Thoracic aorta (tissue), 2 donors: ENCODE data around the gene FKBP15. TPM values are rescaled to one million over a fixed set of nuclear protein-coding genes. Genes with fewer than 3 reads are reported as not detected.

Experiments
- ATAC-seq: fragments of 150-250 bp; one replicate; pipeline ENCODE4 v1.8.0; 2017; ENCODE audit warnings: low read depth; ENCODE audit not compliant: insufficient number of reproducible peaks, low FRiP score
- DNase-seq: peaks from one replicate; pipeline ENCODE4 v3.0.0-alpha.2; 2020; ENCODE audit warnings: low spot score
- H3K27ac ChIP-seq, 2 donors: fragments of 200-600 bp; sonication (generic); 1 replicate in 1 of 2; 2 replicates in 1 of 2; pipeline ENCODE4 v1.5.1; 2016; ENCODE audit warnings: mild to moderate bottlenecking in 2 of 2, moderate library complexity in 2 of 2
- H3K27me3 ChIP-seq: fragments of 200-600 bp; sonication (generic); replicated peaks from 2 replicates; pipeline ENCODE4 v1.6.0; 2016; ENCODE audit warnings: mild to moderate bottlenecking; ENCODE audit not compliant: insufficient read depth
- H3K36me3 ChIP-seq: fragments of 200-600 bp; sonication (generic); one replicate; pipeline ENCODE4 v1.5.1; 2016
- H3K4me1 ChIP-seq, 2 donors: fragments of 200-600 bp; sonication (generic); 1 replicate in 1 of 2; 2 replicates in 1 of 2; pipeline versions ENCODE4 v1.5.1 to v1.6.0; 2016; ENCODE audit warnings: low read depth in 2 of 2, mild to moderate bottlenecking in 1 of 2; ENCODE audit not compliant: control insufficient read depth in 1 of 2
- H3K4me3 ChIP-seq: fragments of 200-600 bp; sonication (generic); 2 replicates; pipeline ENCODE4 v1.5.1; 2016; ENCODE audit warnings: mild to moderate bottlenecking
- H3K9me3 ChIP-seq: fragments of 200-600 bp; sonication (generic); 2 replicates; pipeline ENCODE4 v1.5.1; 2016
- total RNA-seq, 2 donors: library from RNA; depleted of rRNA; stranded (reverse); fragments of >200 nt; gene quantifications; one replicate each; pipeline versions ENCODE4 v1.1.0 to v1.2.3, GENCODE V29; 2016
- TF ChIP-seq, protein P1 (sequence below): fragments of 200-600 bp; sonication (generic); IDR thresholded peaks from one replicate; pipeline ENCODE4 v1.5.1; 2019; ENCODE audit warnings: antibody characterized with exemption

The FKBP15 gene
- total RNA-seq, 2 donors from 2014 or later: 23.3 to 26.4 TPM

DNA sequence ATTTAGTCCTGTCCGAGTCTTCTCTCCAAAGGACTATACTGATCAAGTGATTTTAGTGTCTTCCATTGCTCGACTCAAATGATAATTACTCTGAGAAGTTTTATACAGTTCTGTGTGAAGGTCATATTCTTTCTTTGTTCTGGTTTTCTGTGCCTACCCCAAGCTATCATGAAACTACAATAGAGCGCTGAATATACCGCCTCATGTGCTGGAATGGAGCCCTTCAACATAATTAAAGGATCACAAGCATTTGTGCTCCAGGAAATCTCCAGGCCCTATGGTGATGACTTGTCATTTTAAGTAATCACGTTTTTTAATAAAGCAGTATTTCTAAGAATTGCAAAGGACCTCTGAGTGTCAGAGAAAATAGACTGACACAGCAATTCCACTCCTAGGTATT, 81.1 kb downstream of the FKBP15 start:
- Histone ChIP-seq H3K4me1 (no peaks in the 10 kb centered on the region), H3K4me3 (no peak overlapping the region), H3K27ac (no peak overlapping the region), H3K9me3 (no peaks in the 10 kb centered on the region), H3K27me3 (no peaks in the 10 kb centered on the region), H3K36me3 (no peaks in the 10 kb centered on the region)
- TF ChIP-seq, protein P1, sequence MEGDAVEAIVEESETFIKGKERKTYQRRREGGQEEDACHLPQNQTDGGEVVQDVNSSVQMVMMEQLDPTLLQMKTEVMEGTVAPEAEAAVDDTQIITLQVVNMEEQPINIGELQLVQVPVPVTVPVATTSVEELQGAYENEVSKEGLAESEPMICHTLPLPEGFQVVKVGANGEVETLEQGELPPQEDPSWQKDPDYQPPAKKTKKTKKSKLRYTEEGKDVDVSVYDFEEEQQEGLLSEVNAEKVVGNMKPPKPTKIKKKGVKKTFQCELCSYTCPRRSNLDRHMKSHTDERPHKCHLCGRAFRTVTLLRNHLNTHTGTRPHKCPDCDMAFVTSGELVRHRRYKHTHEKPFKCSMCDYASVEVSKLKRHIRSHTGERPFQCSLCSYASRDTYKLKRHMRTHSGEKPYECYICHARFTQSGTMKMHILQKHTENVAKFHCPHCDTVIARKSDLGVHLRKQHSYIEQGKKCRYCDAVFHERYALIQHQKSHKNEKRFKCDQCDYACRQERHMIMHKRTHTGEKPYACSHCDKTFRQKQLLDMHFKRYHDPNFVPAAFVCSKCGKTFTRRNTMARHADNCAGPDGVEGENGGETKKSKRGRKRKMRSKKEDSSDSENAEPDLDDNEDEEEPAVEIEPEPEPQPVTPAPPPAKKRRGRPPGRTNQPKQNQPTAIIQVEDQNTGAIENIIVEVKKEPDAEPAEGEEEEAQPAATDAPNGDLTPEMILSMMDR: no peak
- ATAC-seq (no peak), DNase-seq (no peak)

DNA sequence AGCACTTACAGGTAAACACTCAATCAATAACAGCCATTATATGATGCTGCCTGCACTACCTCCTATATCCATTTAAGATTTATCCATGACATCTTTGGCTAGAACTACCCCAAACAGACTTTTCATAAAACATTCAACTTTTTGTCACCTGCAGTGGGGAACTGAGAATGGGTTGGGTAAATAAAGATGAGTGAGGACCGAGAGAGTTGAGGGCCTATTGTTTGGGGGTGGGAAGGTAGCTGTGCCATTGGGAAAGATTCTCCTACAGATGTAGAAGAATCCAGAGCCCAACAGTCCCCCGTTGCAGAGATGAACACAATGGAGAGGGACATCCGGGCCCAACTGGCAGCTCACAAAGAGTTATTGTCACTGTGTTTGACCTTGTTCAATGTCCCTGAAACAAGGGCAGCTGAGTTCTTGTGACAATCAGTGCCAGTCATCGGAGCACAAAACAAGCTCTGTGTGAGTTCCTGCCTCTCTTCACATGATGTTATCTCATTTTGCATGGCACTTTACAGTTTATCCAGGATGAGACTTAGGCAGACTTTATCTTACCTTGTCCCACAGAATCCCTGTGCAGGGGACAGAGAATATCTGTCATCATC, 81.8 kb downstream of the FKBP15 start:
- Histone ChIP-seq H3K4me3 (no peak overlapping the region), H3K36me3 (no peaks in the 10 kb centered on the region), H3K9me3 (no peaks in the 10 kb centered on the region), H3K4me1 (no peaks in the 10 kb centered on the region), H3K27me3 (no peaks in the 10 kb centered on the region), H3K27ac (no peak overlapping the region)
- ATAC-seq (no peak), DNase-seq (no peak)
- TF ChIP-seq, protein P1: no peak

DNA sequence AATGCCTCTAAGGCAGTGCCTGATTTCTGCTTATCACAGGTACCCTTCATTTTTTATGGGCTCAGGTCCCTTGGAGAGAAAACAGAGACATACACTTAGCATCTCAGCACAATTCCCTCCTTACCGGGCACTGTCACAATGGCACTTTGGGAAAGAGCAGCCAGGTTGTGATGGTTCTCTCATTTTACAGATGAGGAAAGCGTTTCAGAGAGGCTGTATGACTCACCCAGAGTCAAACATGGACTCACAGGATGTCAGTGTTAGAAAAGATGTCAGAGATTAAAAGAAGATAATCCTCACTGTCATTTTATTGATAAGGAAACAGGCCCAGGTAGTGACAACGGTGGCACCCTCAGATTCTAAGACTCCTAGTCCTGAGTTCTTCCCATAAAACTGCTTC, 82.3 kb downstream of the FKBP15 start:
- H3K4me3 ChIP-seq: no peak overlapping the region
- no peak for DNase-seq
- no peaks in the 10 kb centered on the region for H3K36me3 ChIP-seq
- no peaks in the 10 kb centered on the region for H3K27me3 ChIP-seq
- H3K27ac ChIP-seq: no peak overlapping the region
- H3K9me3 ChIP-seq: no peaks in the 10 kb centered on the region
- TF ChIP-seq, protein P1: no peak
- ATAC-seq: no peak
- H3K4me1 ChIP-seq: no peaks in the 10 kb centered on the region

DNA sequence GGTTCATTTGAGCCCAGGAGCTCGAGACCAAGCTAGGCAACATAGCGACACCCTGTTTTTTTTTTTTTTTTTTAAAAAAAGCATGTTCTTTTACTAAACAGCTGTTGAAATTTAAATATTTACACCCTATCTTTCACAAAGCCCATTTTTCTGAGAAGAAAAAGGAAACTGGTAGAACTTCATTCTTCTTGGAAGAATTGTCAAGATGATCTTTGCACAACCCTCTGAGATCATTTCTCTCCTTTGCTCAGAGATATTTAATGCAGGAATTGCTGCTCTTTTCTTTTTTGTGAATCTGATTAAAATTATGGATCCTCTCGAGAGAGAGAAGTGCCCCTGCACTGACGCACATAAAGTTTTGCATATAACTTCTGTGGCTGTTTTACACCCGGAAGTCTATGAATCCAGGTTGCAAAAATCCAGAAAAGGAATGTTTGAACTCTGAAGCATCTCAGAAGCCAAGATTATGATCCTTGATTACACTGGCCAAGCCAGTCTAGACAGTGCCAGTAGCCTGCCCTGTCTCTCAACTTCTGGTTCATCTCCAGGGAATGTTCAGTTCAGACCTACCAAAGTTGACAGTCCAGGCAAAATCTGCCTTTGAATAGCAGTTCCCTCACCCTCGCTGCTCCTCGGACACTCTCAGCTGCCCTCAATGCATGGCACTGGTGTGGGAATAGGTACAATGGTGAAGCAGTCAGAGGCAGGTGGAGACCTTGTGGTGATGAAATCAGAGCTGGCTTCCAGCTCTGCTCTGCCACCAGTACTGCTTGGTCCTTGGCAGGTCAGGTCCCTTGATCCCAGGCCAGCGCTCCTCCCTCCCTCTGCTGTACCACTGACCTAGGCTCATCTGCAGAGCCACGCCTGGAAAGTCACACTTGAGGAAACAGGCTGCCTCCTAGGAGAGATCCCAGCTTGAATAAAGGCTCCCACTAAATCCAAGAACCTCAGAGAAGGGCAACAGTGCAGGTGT, 83.6 kb downstream of the FKBP15 start:
- H3K27ac ChIP-seq: no peak overlapping the region
- no peaks in the 10 kb centered on the region for H3K4me1 ChIP-seq
- no peak for ATAC-seq
- no peaks in the 10 kb centered on the region for H3K36me3 ChIP-seq
- no peak for DNase-seq
- H3K4me3 ChIP-seq: no peak overlapping the region
- TF ChIP-seq, protein P1: no peak
- H3K9me3 ChIP-seq: no peaks in the 10 kb centered on the region
- no peaks in the 10 kb centered on the region for H3K27me3 ChIP-seq

DNA sequence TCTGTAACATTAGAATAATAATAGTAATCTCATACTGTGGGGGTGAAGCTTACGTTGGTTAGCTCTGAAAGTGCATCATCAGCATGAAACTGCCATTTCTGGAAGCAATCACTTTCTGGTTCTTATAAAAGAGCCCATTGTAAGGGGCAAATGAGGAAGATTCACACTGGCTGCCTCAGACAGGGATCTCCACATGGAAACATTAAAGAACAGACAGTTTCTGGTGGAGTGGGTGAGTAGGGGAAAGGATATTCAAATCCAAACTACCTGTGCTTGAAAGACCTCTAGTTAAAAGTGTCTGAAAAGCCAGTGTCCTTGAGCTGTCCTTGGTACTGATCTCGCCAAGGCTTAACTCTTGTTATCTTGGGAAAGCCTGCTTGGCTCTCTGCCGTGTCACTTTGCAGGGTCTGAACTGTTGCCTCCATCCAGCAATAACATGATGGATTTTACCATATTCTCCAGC, 89.4 kb downstream of the FKBP15 start:
- H3K27ac ChIP-seq: no peak overlapping the region
- TF ChIP-seq, protein P1: no peak
- ATAC-seq (no peak), DNase-seq (no peak)
- H3K9me3 ChIP-seq: no peaks in the 10 kb centered on the region
- no peaks in the 10 kb centered on the region for H3K27me3 ChIP-seq
- H3K4me3 ChIP-seq: no peak overlapping the region
- H3K36me3 ChIP-seq: no peaks in the 10 kb centered on the region
- no peaks in the 10 kb centered on the region for H3K4me1 ChIP-seq
